ENCODE results near the gene STARD3NL.

GRCh38 chr7:38129579-38129978 is 48.5 kb upstream of the STARD3NL start:
- TF ChIP-seq POLR2A (IDR thresholded peaks at IDR 0.05) (no peak), CTCF (IDR thresholded peaks at IDR 0.05) (no peak)
